GM19397 (cell line): ENCODE measurements around the gene LY6G5C.

Source experiments
- ATAC-seq: cut with Tn5 transposase; IDR thresholded peaks from one replicate; pipeline ENCODE4 v1.9.1; 2021; ENCODE audit warnings: mild to moderate bottlenecking, moderate library complexity; ENCODE audit not compliant: unreplicated experiment

LY6G5C gene

GRCh38 chr6:31663126-31663960, 17.5 kb downstream of the LY6G5C start:
- no peak for ATAC-seq

GRCh38 chr6:31662124-31662723, 18.6 kb downstream of the LY6G5C start:
- no peak for ATAC-seq

- no peak for ATAC-seq
These were observed 19.4 kb downstream of the LY6G5C start for GRCh38 chr6:31661262-31662123.

- ATAC-seq = peak; percentile 50
These were observed 20.2 kb downstream of the LY6G5C start, which contains the start of gene C6orf47 for GRCh38 chr6:31660381-31661261. TSS of gene C6orf47 (minus strand) at chr6:31660778. CDS start at chr6:31659947, 831 bp downstream.

GRCh38 chr6:31659649-31660380, 21.1 kb downstream of the LY6G5C start:
- ATAC-seq = no peak

GRCh38 chr6:31658983-31659648, 21.8 kb downstream of the LY6G5C start:
- ATAC-seq = no peak

- ATAC-seq = no peak
These were observed 22.6 kb downstream of the LY6G5C start for GRCh38 chr6:31658158-31658688.

GRCh38 chr6:31657406-31658157, 23.3 kb downstream of the LY6G5C start:
- ATAC-seq = no peak

- no peak for ATAC-seq
These were observed 25.3 kb downstream of the LY6G5C start, which contains the start of gene APOM for GRCh38 chr6:31655349-31656237. TSS of gene APOM (plus strand) at chr6:31655894. CDS start at chr6:31655967, 73 bp downstream.

GRCh38 chr6:31654574-31655348, 26.1 kb downstream of the LY6G5C start:
- ATAC-seq = no peak

- peak; percentile 57 for ATAC-seq
These were observed 27.7 kb downstream of the LY6G5C start for GRCh38 chr6:31652925-31653724.

- peak; percentile 25 for ATAC-seq
These were observed 29.2 kb downstream of the LY6G5C start for GRCh38 chr6:31651602-31652191.

GRCh38 chr6:31645325-31645724, 35.5 kb downstream of the LY6G5C start:
- no peak for ATAC-seq

GRCh38 chr6:31643818-31644454, 36.9 kb downstream of the LY6G5C start:
- ATAC-seq = no peak
